Thoracic aorta (tissue), 2 donors: ENCODE measurements around the gene PPP3R1. TPM values are rescaled to one million over a fixed set of nuclear protein-coding genes. Genes with fewer than 3 reads are reported as not detected.
A peak's percentile ranks its signal among the peaks of the same experiment; 100 is the strongest.

Source experiments
- ATAC-seq: fragments of 150-250 bp; one replicate; pipeline ENCODE4 v1.8.0; 2017; ENCODE audit warnings: low read depth; ENCODE audit not compliant: insufficient number of reproducible peaks, low FRiP score
- DNase-seq: peaks from one replicate; pipeline ENCODE4 v3.0.0-alpha.2; 2020; ENCODE audit warnings: low spot score
- H3K27ac ChIP-seq, 2 donors: fragments of 200-600 bp; sonication (generic); 1 replicate in 1 of 2; 2 replicates in 1 of 2; pipeline ENCODE4 v1.5.1; 2016; ENCODE audit warnings: mild to moderate bottlenecking in 2 of 2, moderate library complexity in 2 of 2
- H3K27me3 ChIP-seq: fragments of 200-600 bp; sonication (generic); replicated peaks from 2 replicates; pipeline ENCODE4 v1.6.0; 2016; ENCODE audit warnings: mild to moderate bottlenecking; ENCODE audit not compliant: insufficient read depth
- H3K36me3 ChIP-seq: fragments of 200-600 bp; sonication (generic); one replicate; pipeline ENCODE4 v1.5.1; 2016
- H3K4me1 ChIP-seq, 2 donors: fragments of 200-600 bp; sonication (generic); 1 replicate in 1 of 2; 2 replicates in 1 of 2; pipeline versions ENCODE4 v1.5.1 to v1.6.0; 2016; ENCODE audit warnings: low read depth in 2 of 2, mild to moderate bottlenecking in 1 of 2; ENCODE audit not compliant: control insufficient read depth in 1 of 2
- H3K4me3 ChIP-seq: fragments of 200-600 bp; sonication (generic); 2 replicates; pipeline ENCODE4 v1.5.1; 2016; ENCODE audit warnings: mild to moderate bottlenecking
- H3K9me3 ChIP-seq: fragments of 200-600 bp; sonication (generic); 2 replicates; pipeline ENCODE4 v1.5.1; 2016
- CTCF ChIP-seq: fragments of 200-600 bp; sonication (generic); IDR thresholded peaks from one replicate; pipeline ENCODE4 v1.5.1; 2019; ENCODE audit warnings: antibody characterized with exemption
- total RNA-seq, 2 donors: library from RNA; depleted of rRNA; stranded (reverse); fragments of >200 nt; gene quantifications; one replicate each; pipeline versions ENCODE4 v1.1.0 to v1.2.3, GENCODE V29; 2016

The PPP3R1 gene
- total RNA-seq, 2 donors from 2014 or later: 27.1 to 39.3 TPM

- H3K27me3 ChIP-seq: no peaks in the 10 kb centered on the region
- DNase-seq (no peak), ATAC-seq (no peak)
- H3K27ac ChIP-seq: no peak overlapping the region
- no peaks in the 10 kb centered on the region for H3K9me3 ChIP-seq
- H3K36me3 ChIP-seq: no peaks in the 10 kb centered on the region
- peaks cover 9 to 23% of the 10 kb centered on the region in 2 donors for H3K4me1 ChIP-seq
- no peak for TF ChIP-seq CTCF
- H3K4me3 ChIP-seq: no peak overlapping the region
Measured at GRCh38 chr2:68187329-68187728, 65.0 kb downstream of the PPP3R1 start.

- H3K36me3 ChIP-seq: peaks cover under 1% of the 10 kb centered on the region
- no peak overlapping the region for H3K27ac ChIP-seq
- H3K4me1 ChIP-seq: peaks cover 9 to 23% of the 10 kb centered on the region in 2 donors
- TF ChIP-seq CTCF: peak; percentile 35
- no peaks in the 10 kb centered on the region for H3K27me3 ChIP-seq
- H3K9me3 ChIP-seq: no peaks in the 10 kb centered on the region
- no peak for DNase-seq
- H3K4me3 ChIP-seq: no peak overlapping the region
- ATAC-seq: no peak
Measured at GRCh38 chr2:68185541-68186164, 66.7 kb downstream of the PPP3R1 start.

- Histone ChIP-seq H3K36me3 (peaks cover 2% of the 10 kb centered on the region), H3K9me3 (no peaks in the 10 kb centered on the region), H3K4me3 (no peak overlapping the region), H3K27me3 (no peaks in the 10 kb centered on the region), H3K4me1 (peaks cover 0 to 22% of the 10 kb centered on the region in 2 donors), H3K27ac (no peak overlapping the region)
- no peak for TF ChIP-seq CTCF
- no peak for ATAC-seq
- DNase-seq: no peak
Measured at GRCh38 chr2:68182902-68183301, 69.4 kb downstream of the PPP3R1 start.

GRCh38 chr2:68178954-68179627 lies 73.2 kb downstream of the PPP3R1 start:
- DNase-seq: no peak
- H3K36me3 ChIP-seq: peaks cover 2% of the 10 kb centered on the region
- no peak overlapping the region for H3K4me3 ChIP-seq
- H3K4me1 ChIP-seq: peaks cover 0 to 15% of the 10 kb centered on the region in 2 donors
- H3K27ac ChIP-seq: no peak overlapping the region
- H3K27me3 ChIP-seq: no peaks in the 10 kb centered on the region
- no peak for TF ChIP-seq CTCF
- no peaks in the 10 kb centered on the region for H3K9me3 ChIP-seq
- ATAC-seq: no peak

- H3K4me1 ChIP-seq: peaks cover 0 to 8% of the 10 kb centered on the region in 2 donors
- H3K36me3 ChIP-seq: peaks cover 2% of the 10 kb centered on the region
Measured at GRCh38 chr2:68178432-68178831, 73.9 kb downstream of the PPP3R1 start.

More at GRCh38 chr2:68178432-68178831, 73.9 kb downstream of the PPP3R1 start:
- DNase-seq (no peak), ATAC-seq (no peak)
- Histone ChIP-seq H3K9me3 (no peaks in the 10 kb centered on the region), H3K27me3 (no peaks in the 10 kb centered on the region), H3K4me3 (no peak overlapping the region), H3K27ac (no peak overlapping the region)
- no peak for TF ChIP-seq CTCF
